PFSK-1 (cell line): ENCODE data around the gene IL10RB.
A peak's percentile ranks its signal among the peaks of the same experiment; 100 is the strongest.

Experiments
- FOXP2 ChIP-seq: optimal IDR thresholded peaks from 2 replicates; pipeline ENCODE3; 2011; ENCODE audit warnings: borderline replicate concordance, control low read depth, inconsistent platforms; ENCODE audit not compliant: insufficient read depth; ENCODE audit errors: extremely low read length, extremely low read depth
- POLR2AphosphoS5 ChIP-seq: IDR thresholded peaks from 2 replicates; pipeline ENCODE4 v1.6.1; 2012; ENCODE audit warnings: low read depth, mild to moderate bottlenecking, control low read depth, low read length, moderate library complexity
- REST ChIP-seq, 2 experiments: IDR thresholded peaks; 2 replicates each; pipeline versions ENCODE4 v1.6.1 to v1.8.0; 2011 to 2012; ENCODE audit warnings: low read depth in 2 of 2, low read length in 2 of 2, control low read depth in 1 of 2, inconsistent platforms in 1 of 2, mild to moderate bottlenecking in 1 of 2, moderate library complexity in 1 of 2; ENCODE audit not compliant: insufficient read depth in 1 of 2
- SIN3A ChIP-seq: IDR thresholded peaks from 2 replicates; pipeline ENCODE4 v1.6.1; 2012; ENCODE audit warnings: mild to moderate bottlenecking, low read length, moderate library complexity, borderline replicate concordance; ENCODE audit not compliant: insufficient read depth
- TAF1 ChIP-seq: IDR thresholded peaks from 2 replicates; pipeline ENCODE4 v1.6.1; 2012; ENCODE audit warnings: low read length, control low read depth, borderline replicate concordance; ENCODE audit not compliant: insufficient read depth

The IL10RB gene

GRCh38 chr21:33286600-33287456 lies 20.7 kb downstream of the IL10RB start:
- peak; percentile 33; the same call in 1 of the 2 replicates for TF ChIP-seq SIN3A
- no peak; the same call in 1 of the 2 replicates for TF ChIP-seq POLR2AphosphoS5

GRCh38 chr21:33289199-33289819 lies 23.1 kb downstream of the IL10RB start:
- no peak for TF ChIP-seq SIN3A
- no peak for TF ChIP-seq REST (IDR thresholded peaks at IDR 0.05; ENCODE audit: insufficient read depth in 1 of 2, low read depth in 2 of 2, low read length in 2 of 2)
- TF ChIP-seq TAF1 = no peak
- no peak for TF ChIP-seq FOXP2
- TF ChIP-seq POLR2AphosphoS5 = no peak

DNA sequence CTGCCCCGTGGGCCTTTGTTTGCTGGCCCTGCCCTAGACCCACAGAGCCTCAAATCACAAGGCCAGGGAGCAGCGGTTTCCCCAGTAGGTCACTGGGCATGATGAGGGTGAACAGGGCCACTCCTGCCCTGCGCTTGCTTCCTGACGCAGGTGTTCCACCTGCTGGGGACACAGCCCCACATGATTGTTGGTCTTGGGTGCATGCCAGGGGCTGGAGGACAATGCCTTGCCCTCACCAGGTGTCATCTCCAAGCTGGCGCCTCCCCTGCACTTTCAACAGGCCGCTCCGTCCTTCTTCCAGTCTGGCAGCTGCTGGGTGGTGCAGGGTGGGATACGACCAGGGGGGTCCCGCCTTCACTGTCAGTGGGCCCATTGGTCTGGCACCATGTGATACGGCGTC lies 24.3 kb downstream of the IL10RB start:
- no peak for TF ChIP-seq FOXP2
- TF ChIP-seq SIN3A = no peak
- TF ChIP-seq POLR2AphosphoS5 = no peak
- TF ChIP-seq TAF1 = no peak
- no peak for TF ChIP-seq REST (IDR thresholded peaks at IDR 0.05; ENCODE audit: insufficient read depth in 1 of 2, low read depth in 2 of 2, low read length in 2 of 2)

- TF ChIP-seq SIN3A = no peak
- no peak for TF ChIP-seq TAF1
- no peak for TF ChIP-seq POLR2AphosphoS5
- TF ChIP-seq FOXP2 = no peak
- TF ChIP-seq REST (IDR thresholded peaks at IDR 0.05; ENCODE audit: insufficient read depth in 1 of 2, low read depth in 2 of 2, low read length in 2 of 2) = no peak
These were observed 25.5 kb downstream of the IL10RB start for GRCh38 chr21:33291686-33292085.

DNA sequence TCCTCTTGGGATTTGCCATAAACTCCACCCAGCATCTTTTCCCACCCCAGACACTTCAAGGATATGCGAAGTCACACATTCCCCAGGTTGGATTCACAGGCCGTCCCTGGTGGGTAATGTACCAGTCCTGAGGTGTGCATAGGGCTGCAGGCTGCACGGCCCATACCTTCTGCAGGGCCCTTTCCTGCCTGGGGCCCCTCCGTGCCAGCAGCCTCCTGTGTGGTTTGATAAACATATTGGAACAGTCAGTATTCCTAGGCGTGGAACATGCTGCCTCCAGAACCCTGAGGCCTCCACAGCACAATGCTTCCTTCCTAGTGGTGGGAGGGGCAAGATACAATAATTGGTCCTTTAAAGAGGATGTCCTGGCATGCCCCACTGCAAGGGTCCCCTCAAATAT lies 26.6 kb downstream of the IL10RB start:
- TF ChIP-seq TAF1 = no peak
- TF ChIP-seq POLR2AphosphoS5 = no peak
- no peak for TF ChIP-seq REST (IDR thresholded peaks at IDR 0.05; ENCODE audit: insufficient read depth in 1 of 2, low read depth in 2 of 2, low read length in 2 of 2)
- TF ChIP-seq SIN3A = no peak
- TF ChIP-seq FOXP2 = no peak
